ENCODE results near the gene SHISA7.

The SHISA7 gene

DNA sequence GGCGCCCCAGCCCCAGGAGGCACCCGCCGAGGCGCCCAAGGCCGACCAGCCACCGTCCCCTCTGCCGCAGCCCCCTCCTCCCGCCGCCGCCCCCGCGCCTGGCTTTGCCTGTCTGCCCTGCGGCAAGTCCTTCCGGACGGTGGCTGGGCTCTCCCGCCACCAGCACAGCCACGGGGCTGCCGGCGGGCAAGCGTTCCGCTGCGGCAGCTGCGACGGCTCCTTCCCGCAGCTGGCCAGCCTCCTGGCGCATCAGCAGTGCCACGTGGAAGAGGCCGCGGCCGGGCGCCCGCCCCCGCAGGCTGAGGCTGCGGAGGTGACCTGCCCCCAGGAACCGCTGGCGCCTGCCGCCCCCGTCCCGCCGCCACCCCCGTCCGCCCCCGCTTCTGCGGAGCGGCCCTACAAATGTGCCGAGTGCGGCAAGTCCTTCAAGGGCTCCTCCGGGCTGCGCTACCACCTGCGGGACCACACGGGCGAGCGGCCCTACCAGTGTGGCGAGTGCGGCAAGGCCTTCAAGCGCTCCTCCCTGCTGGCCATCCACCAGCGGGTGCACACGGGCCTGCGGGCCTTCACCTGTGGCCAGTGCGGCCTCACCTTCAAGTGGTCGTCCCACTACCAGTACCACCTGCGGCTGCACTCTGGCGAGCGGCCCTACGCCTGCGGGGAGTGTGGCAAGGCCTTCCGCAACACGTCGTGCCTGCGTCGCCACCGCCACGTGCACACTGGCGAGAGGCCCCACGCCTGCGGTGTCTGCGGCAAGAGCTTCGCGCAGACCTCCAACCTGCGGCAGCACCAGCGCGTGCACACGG is 39.3 kb upstream of the SHISA7 start:
- DNase-seq (ENCODE audit: low spot score) = no peak

DNA sequence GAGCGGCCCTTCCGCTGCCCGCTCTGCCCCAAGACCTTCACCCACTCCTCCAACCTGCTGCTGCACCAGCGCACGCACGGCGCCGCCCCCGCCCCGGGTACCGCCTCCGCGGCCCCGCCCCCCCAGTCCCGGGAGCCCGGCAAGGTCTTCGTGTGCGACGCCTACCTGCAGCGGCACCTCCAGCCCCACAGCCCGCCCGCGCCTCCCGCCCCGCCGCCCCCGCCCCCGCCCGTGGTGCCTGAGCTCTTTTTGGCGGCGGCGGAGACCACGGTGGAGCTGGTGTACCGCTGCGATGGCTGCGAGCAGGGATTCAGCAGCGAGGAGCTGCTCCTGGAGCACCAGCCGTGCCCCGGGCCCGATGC is 38.7 kb upstream of the SHISA7 start:
- no peak for DNase-seq (ENCODE audit: low spot score)

DNA sequence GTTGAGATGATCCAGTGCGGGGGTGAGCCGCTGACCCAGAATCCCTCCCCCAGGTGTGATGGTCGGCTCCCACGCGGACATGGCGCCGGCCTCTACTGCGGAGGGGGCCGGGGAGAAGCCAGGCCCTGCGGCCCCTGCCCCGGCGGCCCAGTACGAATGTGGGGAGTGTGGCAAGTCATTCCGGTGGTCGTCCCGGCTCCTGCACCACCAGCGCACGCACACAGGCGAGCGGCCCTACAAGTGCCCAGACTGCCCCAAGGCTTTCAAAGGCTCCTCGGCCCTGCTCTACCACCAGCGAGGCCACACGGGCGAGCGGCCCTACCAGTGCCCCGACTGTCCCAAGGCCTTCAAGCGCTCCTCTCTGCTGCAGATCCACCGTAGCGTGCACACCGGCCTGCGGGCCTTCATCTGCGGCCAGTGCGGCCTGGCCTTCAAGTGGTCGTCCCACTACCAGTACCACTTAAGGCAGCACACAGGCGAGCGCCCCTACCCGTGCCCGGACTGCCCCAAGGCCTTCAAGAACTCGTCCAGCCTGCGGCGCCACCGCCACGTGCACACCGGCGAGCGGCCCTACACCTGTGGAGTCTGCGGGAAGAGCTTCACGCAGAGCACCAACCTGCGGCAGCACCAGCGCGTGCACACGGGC is 38.2 kb upstream of the SHISA7 start:
- no peak for DNase-seq (ENCODE audit: low spot score)

DNA sequence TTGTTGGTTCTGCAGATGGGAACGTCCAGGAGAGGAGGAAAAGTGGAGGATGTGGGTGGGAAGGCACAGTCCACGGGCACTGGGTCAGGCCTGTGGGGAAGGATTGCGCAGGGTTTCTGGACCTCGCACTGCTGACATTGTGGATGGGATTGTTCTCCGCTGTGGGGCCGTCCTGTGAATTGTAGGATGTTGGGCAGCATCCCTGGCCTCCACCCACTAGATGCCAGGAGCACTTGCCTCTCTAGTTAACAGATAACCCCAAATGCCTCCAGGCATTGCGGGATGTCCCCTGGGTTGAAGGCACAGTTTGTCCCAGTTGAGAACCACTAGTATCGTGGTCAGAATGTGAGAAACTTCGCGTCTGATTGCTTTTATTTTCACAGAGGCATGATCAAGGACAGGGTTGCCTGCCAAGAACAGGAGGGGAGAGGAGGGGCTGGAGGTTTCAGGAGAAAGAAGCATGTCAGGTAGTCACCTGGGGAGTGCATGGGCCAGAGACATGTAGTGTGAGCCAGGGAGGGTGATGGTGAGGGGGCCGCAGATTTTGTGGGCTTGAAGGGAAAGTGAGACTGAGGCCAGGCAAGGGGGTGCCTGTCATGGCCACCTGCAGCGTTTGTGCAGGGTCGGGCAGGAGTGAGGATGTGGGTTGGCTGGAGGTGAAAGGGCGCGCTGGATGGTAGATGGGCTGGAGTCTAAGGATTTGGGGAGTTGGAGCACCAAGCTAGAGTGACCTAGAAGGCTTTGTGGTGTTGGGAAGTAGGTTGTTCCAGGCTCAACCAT is 36.5 kb upstream of the SHISA7 start:
- no peak for DNase-seq (ENCODE audit: low spot score)

DNA sequence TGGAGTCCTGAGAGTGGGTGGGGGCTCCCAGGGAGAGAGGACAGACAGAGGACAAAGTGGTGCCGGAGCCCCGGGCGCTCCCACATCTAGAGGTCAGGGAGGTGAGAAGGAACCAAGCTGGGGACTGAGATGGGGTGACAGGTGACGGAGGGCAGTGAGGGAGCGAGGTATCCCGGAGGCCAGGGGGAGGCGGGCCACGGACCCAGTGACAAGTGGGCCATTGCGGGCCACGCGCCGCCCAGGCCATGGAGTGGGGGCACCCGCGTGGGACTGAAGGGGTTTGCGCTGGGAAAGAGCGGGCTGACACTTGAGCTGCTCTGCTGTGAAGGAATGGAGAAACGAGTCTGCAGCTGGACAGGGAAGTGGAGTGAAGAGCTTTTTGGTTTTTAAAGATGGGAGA is 35.9 kb upstream of the SHISA7 start:
- no peak for DNase-seq (ENCODE audit: low spot score)

DNA sequence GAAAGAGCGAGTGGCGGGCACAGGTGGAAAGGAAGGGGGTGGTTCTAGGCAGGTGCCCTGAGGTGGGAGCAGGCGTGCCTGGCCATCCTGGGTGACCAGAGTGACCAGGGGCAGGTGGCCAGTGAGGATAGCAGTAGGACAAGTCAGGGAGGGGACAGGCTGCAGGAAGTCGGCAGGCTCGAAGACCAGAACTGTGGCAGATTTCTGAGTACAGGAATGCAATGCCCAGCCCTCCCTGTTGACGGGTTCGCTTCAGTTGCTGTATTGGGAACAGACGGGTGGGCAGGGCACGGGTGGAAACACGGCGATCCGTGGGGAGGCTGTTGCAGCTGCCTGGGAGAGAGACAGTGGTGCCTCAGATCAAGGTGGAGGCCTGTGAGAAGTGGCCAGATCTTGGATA is 35.3 kb upstream of the SHISA7 start:
- no peak for DNase-seq (ENCODE audit: low spot score)

DNA sequence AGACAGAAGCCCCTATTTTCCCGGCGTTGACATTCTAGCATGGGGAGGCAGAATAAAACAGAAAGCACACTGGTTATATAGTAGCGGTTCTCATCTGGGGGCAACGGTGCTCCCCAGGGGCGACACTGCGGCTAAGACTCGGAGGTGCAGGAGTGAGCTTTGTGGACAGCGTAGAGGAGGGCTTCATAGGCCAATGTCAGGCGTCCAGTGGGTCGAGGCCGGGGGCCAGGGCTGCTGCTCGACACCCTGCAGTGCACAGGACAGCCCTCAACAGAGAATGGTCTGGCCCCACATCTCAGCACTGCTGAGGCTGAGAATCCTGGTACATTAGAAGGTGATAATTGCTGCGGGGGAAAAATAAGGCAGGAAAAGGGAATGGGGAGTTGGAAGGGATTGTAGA is 34.8 kb upstream of the SHISA7 start:
- DNase-seq (ENCODE audit: low spot score) = no peak

DNA sequence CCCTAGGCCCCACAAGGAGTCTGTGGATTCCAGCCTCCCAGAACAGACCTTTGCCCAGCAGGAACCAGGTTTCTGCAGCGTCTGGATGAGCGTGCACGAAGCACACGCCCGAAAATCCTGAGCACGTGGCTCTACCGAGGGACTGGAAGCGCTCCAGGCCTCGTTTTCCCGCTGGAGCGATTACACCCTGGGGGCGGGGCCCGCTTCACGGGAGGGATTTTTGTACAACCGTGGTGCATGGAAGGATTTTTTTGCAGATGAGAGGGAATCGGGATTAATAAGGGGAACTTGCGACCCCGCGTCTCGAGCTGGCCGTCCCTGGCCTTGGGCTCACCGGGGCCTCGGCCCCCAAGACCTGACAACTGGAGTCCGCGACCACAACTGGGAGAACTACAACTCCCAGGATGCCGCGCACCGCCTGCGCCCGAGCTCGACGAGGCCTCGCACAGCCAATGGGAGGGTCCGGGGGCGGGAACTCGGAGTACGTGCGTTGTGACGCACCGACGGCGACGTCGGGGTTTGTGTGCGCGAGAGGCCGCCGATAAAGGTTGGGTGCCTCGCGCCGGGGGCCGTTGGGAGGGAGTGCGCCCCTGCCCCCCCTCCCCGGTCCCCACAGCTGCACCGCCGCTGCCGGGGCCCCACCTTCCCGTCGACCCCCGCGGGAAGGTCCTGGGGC is 33.1 kb upstream of the SHISA7 start, which contains the start of gene ZNF628:
TSS of gene ZNF628 (plus strand) at position 518 of the 676 bp plus-strand sequence. CDS start 3,294 bp downstream, outside the sequence.
- peak; percentile 96 for DNase-seq (ENCODE audit: low spot score)

DNA sequence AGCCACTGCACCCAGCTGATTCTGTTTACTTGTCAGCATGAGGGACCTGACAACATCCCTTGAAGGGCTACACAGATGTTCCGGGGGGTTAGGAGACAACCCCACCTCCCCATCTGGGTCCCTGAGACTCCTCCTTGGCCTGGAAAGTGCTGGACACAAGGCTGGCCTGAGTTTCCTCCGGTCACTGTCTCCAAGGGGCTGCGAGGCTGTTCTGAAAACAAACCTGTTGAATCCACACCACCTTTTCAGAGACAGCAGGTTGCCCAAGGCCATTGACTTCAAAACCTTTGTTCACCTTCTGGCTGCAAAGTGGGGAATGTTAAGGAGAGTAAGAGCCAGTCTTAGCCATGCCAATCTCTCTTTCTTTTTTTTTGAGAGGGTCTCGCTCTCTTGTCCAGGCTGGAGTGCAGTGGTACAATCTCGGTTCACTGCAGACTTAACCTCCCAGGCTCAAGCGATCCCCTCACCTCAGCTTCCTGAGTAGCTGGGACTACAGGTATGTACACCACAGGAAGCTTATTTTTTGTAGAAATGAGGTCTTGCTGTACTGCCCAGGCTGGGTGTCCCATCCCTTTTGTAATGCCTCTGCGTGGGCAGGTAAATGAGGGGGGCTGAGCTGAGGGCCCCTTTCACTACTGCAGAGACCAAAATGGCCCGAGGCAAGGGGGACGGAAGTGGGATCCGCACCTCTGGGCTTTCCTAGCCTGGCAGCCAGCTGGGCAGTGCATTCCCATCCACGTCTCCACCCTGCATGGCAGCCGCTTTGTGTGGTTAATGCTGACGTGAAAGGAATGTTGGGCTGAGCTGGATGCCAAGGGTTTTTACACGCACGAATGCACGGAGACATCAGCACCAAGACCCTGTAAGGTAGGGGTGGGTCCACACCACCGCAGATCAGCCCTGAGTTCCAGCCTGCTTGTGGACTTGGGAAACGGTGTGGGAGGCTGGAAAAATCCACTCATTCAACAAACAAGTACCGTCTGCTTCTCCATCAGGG is 31.5 kb upstream of the SHISA7 start:
- no peak for DNase-seq (ENCODE audit: low spot score)

DNA sequence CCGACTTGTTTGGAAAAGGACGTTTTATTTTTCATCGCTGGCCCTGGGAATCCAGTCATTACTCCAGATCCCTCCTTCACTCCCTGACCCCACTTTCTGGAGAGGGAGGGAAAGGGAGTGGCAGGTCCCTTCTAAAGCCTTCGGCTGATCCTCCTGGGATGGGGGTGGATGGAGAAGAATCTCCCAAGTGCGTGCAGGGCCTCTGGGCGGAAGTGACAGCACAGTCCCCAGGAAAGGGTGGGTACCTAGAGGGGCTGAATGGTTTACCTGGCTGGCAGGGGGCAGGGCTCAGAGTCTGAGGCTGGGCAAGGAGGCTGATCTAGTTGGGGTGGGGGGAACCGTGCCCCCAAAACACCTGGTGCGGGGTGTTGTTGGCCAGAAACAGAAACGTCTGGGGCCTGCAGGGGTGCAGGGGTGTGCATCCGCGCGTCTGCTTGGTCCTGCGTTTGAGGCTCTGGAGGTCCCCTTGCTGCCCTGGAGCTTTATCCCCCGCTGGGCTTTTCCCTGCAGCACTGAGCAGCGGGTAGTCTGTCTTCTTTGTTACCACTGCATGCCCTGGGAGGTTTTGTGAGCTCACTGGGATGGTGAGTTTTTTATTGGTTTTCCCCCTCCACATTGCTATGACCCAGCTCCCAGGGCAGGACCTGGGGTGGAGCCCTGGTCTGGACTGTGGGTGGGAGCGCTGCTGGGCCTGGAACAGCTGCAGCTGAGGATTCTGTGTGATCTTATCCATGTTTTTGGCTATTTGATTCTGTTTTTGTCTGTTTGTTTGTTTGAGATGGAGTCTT is 30.3 kb upstream of the SHISA7 start:
- no peak for DNase-seq (ENCODE audit: low spot score)

DNA sequence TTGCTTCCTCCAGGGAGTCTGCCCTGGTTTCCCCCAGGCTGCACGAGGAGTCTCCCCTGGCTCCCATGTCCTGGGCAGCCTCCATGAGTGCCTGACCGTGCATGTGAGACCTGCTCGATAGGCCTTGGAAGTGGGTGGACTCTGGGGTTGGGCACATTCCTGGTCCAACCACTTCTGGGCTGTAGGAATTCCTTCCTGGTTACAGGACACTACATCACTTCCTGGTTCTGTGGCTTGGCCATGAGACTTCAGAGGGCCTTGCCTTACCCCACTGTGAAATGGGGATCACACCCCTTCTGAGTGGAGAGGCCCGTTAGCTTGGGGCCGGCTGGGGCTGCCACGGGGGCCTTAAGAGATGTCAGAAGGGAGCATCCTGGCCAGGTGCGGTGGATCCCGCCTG is 29.4 kb upstream of the SHISA7 start:
- no peak for DNase-seq (ENCODE audit: low spot score)

DNA sequence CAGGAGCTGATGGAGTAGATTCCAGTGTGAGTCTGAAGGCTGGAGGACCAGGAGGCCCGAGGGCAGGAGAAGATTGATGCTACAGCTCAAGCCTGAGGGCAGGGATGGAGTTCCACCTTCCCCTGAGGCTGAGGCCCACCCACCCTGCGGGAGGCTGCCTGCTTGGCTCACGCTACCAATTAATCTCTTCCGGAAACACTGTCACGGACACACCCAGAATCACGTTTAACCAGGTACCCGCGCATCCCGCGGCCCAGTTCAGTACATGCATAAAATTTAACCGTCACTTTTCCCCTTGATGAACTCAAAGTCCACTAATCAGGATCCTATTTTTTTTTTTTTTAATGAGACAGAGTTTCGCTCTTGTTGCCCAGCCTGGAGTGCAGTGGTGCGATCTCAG is 28.2 kb upstream of the SHISA7 start:
- no peak for DNase-seq (ENCODE audit: low spot score)

DNA sequence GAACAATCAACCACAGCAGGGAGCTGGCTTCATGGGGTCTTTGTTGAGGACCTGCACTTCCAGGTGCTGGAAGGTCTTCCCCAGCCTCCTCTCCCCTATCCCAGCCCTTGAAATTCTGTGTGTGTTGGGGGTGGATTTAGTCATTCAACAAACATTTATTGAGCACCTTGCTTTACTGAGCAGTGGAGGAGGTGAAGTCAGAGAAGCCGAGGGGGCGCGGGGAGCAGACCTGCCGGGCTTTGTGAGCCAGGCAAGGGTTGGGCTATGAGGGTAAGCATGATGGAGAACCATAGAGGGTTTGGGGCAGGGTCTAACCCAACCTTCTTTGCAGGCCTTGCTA is 24.9 kb upstream of the SHISA7 start:
- DNase-seq (ENCODE audit: low spot score) = no peak

DNA sequence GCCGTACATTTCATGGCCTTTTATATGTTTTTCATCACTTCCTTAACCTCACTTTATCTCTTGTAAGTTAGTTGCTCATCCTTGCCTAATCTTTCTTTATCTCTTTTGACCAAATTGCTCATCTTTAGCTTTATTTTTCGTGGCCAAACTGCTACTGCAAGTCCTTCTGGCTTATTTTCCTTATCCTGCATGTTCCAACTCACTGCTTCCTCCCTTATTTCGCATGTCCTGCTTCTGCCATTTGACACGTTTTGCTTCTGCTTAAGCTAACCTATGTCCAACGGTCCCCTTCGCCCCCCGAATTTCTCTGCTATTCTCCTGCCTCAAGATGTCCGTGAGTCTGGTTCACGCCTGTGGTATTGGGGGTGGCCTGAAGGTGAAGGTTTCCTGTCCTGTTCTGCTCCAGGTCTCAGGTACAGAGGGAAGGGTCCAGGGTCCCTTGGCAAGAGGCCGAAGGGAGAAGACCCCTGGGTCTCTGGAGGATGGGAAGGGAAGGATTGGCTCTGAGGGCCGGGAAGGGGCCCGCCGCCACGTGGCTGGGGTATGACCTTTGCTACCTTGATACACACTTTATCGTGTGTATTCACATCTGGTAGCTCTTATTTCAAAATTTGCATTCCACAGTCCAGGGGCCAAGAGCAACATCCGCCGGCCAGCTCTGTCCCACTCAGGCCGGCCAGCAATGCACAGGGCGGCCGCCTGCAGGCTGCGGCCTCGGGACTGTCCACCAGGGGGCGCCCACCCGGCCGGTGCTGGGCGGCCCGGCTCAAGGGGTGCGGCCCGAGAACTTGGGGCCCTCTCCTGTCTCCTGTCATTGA is 24.3 kb upstream of the SHISA7 start:
- peak; percentile 89 for DNase-seq (ENCODE audit: low spot score)

DNA sequence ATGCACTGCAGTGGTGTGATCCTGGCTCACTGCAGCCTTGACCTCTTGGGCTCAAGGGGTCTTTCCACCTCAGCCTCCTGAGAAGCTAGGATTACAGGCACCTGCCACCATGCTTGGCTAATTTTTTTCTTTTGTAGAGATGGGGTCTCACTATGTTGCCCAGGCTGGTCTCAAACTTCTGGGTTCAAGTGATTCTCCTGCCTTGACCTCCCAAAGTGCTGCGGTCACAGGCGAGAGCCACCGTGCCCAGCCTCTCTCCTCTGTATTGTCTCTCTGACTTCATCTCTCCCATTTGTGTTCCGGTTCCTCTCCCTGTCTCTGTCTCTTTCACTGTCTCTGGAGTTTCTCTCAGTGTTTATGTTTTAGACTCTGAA is 23.1 kb upstream of the SHISA7 start:
- no peak for DNase-seq (ENCODE audit: low spot score)

DNA sequence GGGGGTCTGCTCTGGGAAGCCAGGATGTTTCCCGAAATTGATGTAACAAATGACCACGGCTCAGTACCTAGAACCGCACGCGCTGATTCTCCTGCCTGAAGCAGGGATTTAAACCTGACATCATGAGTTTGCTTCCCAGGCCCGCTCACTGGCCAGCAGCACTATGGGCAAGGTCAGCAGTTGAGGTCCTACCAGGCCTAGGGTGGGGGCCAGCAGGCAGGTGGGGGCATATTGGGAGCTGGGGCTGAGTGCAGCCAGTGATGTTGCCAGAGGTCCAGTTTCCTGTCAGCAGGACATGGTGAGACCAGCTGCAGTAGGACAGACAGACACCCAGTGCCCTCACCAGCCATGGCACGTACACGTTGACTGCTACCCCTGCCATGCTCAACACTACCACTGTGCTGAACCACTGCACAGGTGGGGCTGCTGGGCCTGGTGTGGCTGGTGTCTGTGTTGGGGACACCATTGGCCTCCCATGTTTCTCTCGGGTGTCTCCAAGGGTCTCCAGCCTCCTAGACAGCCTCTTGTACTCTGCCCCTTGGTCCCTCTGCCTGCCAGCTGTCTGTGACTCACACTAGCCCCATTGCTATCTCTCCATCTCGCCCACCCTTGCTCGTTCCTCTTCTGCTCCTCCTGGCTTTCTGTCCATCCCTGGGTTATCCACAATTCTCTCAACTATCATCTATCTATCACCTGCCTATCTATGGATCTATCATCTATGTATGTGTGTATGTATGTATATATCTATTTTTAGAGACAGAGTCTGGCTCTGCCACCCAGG is 22.6 kb upstream of the SHISA7 start:
- no peak for DNase-seq (ENCODE audit: low spot score)

DNA sequence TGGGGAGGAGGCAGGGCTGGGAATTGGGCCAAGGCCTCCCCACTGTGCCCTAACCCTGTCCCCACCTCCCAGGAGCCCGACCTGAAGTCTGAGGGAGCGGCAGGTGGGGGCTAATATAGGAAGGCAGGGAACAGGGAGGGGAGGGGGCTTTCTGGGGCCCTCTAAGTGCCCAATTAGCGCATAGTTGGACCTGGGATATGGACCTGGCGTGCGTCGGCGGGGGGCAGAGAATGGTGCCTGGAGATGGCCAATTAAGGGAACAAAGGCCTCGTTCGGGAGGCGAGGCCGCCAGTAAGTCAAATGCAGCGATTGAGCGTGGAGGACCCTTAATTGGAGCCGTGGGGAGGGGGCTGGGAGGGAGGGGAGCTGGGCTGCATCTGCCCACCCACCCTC is 21.6 kb upstream of the SHISA7 start, which contains the start of gene C19orf85:
TSS of gene C19orf85 (minus strand) at position 90 of the 393 bp plus-strand sequence. CDS start 197 bp downstream, outside the sequence.
- DNase-seq (ENCODE audit: low spot score) = no peak

DNA sequence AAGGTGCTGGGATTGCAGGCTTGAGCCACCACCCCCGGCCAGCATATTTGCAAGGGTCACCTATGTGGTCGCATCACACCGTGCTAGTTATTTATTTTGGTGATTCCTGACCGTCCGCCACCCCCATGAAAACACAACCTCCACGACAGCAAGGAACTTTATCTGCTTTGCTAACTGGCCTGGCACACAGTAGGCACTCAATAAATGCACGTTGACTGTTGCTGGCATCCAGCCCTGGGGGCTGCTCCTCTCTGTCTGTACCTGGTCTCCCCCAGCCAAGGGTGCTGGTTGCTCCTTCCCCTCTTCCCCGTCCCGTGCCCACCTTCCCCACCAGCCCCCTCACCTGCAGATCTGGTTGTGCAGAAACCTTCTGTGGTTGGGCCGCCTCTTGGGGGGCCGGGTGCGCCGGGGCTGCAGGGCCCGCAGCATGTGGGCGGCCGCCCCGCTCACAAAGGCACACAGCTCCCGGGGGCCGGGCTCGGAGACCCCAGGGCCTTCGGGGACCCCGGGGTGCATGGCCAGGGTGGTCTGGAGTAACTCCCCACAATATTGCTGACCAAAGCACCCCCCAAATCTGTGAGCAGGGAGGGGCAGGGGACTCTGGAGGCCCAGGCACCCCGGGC is 21.1 kb upstream of the SHISA7 start:
- no peak for DNase-seq (ENCODE audit: low spot score)

All from D341Med (cell line).